Measurements from ENCODE around the gene KIT.

- TF ChIP-seq CTCF (IDR thresholded peaks at IDR 0.05; ENCODE audit: low read length) = no peak
- no peak for TF ChIP-seq EZH2 (optimal IDR thresholded peaks at IDR 0.05; ENCODE audit: low read depth, low read length)
Observed at GRCh38 chr4:54657551-54658251, at the start of gene KIT.
